Fibroblast of gingiva (primary cell): Measurements from ENCODE around the gene USP49.
A peak's percentile ranks its signal among the peaks of the same experiment; 100 is the strongest.
"Not testable (repeated sequence)": the region's sequence is repeated elsewhere in the genome, so short reads cannot be mapped to it uniquely, and the experiment has no call there.

Experiments
- DNase-seq: peaks from one replicate; pipeline ENCODE4 v3.0.0-alpha.2; 2011; ENCODE audit warnings: low read depth

USP49 gene

GRCh38 chr6:41811946-41812345, 83.2 kb downstream of the USP49 start:
- DNase-seq = not testable (repeated sequence)

- no peak for DNase-seq
Observed at GRCh38 chr6:41811095-41811494, 84.1 kb downstream of the USP49 start.

- DNase-seq = no peak
Observed at GRCh38 chr6:41805830-41806774, 89.1 kb downstream of the USP49 start.

- no peak for DNase-seq
Observed at GRCh38 chr6:41801380-41801779, 93.8 kb downstream of the USP49 start.

GRCh38 chr6:41799559-41799911, 95.6 kb downstream of the USP49 start:
- DNase-seq = no peak

- DNase-seq = no peak
Observed at GRCh38 chr6:41798901-41799558, 96.1 kb downstream of the USP49 start.

- DNase-seq = no peak
Observed at GRCh38 chr6:41796474-41796873, 98.7 kb downstream of the USP49 start.

- no peak for DNase-seq
Observed at GRCh38 chr6:41791984-41792383, 103.2 kb downstream of the USP49 start.

- DNase-seq = no peak
Observed at GRCh38 chr6:41791305-41791704, 103.9 kb downstream of the USP49 start.

GRCh38 chr6:41790045-41790444, 105.1 kb downstream of the USP49 start:
- DNase-seq = no peak

GRCh38 chr6:41789390-41789724, 105.8 kb downstream of the USP49 start:
- no peak for DNase-seq

- peak; percentile 93 for DNase-seq
Observed at GRCh38 chr6:41787219-41787917, 107.8 kb downstream of the USP49 start, which contains the start of gene TOMM6. TSS of gene TOMM6 (plus strand) at chr6:41787694. CDS start at chr6:41787698, 4 bp downstream.

- peak; percentile 75 for DNase-seq
Observed at GRCh38 chr6:41786451-41787218, 108.5 kb downstream of the USP49 start.

- DNase-seq = no peak
Observed at GRCh38 chr6:41785689-41786450, 109.3 kb downstream of the USP49 start.

GRCh38 chr6:41785254-41785653, 109.9 kb downstream of the USP49 start:
- no peak for DNase-seq

- no peak for DNase-seq
Observed at GRCh38 chr6:41784581-41785171, 110.5 kb downstream of the USP49 start.

- no peak for DNase-seq
Observed at GRCh38 chr6:41783106-41783780, 111.9 kb downstream of the USP49 start.

- no peak for DNase-seq
Observed at GRCh38 chr6:41781366-41781730, 113.8 kb downstream of the USP49 start.

- DNase-seq = no peak
Observed at GRCh38 chr6:41780551-41781365, 114.4 kb downstream of the USP49 start, which contains the start of gene PRICKLE4. TSS of gene PRICKLE4 (plus strand) at chr6:41780782. CDS start at chr6:41783474, 2,692 bp downstream.
